HG02623 (cell line): ENCODE measurements around the gene LANCL2.
"Not testable (repeated sequence)": the region's sequence is repeated elsewhere in the genome, so short reads cannot be mapped to it uniquely, and the experiment has no call there.

ENCODE experiments used
- ATAC-seq: cut with Tn5 transposase; IDR thresholded peaks from one replicate; pipeline ENCODE4 v1.9.1; 2021; ENCODE audit warnings: moderate library complexity; ENCODE audit not compliant: unreplicated experiment

Gene LANCL2, protein sequence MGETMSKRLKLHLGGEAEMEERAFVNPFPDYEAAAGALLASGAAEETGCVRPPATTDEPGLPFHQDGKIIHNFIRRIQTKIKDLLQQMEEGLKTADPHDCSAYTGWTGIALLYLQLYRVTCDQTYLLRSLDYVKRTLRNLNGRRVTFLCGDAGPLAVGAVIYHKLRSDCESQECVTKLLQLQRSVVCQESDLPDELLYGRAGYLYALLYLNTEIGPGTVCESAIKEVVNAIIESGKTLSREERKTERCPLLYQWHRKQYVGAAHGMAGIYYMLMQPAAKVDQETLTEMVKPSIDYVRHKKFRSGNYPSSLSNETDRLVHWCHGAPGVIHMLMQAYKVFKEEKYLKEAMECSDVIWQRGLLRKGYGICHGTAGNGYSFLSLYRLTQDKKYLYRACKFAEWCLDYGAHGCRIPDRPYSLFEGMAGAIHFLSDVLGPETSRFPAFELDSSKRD

DNA sequence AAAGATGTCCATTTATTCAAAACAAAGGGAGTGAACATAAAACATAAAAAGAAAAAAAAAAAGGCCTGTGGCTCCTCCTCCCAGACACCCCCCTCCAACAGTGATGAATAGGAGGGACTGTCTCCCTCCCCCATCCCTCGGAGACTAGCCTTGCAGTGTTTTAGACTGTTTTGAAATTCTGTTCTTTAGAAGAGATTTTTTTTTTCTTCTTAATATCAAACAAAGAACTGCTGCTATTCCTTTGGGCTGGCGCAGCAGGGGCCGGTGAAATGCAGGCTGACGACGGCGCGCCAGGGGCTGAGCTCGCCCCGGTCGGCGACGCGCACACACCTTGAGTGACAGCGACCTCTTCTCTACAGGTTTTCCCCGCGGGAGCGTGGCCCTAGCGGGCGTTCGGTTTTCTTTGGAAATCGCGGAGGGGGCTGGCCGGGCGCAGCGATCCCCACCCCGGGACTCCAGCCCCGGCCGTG is at the start of gene LANCL2:
LANCL2 (plus strand) TSS at position 133 of the 470 bp plus-strand sequence. CDS start 689 bp downstream, outside the sequence.
- ATAC-seq, result peak; percentile 12

DNA sequence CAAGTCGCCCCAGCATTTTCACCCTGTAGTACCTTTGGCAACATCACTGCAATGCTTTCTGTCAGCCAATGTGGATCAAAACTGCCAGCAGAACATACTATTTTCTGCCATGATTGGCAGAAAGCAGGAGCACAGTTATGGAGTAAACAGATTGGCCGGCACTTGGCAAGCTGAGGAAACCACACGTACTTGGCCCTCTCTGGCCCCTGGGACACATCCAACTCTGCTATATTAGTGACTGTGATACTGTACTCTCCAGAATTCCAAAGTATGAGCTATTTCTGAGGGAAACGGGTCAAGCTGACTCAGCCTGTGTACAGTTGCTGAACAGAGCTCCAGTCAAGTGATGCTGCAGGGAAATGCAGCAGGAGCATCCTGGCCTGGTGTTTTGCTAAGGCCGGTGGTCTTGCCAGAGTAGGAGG is 39.8 kb upstream of the LANCL2 start:
- no peak for ATAC-seq

DNA sequence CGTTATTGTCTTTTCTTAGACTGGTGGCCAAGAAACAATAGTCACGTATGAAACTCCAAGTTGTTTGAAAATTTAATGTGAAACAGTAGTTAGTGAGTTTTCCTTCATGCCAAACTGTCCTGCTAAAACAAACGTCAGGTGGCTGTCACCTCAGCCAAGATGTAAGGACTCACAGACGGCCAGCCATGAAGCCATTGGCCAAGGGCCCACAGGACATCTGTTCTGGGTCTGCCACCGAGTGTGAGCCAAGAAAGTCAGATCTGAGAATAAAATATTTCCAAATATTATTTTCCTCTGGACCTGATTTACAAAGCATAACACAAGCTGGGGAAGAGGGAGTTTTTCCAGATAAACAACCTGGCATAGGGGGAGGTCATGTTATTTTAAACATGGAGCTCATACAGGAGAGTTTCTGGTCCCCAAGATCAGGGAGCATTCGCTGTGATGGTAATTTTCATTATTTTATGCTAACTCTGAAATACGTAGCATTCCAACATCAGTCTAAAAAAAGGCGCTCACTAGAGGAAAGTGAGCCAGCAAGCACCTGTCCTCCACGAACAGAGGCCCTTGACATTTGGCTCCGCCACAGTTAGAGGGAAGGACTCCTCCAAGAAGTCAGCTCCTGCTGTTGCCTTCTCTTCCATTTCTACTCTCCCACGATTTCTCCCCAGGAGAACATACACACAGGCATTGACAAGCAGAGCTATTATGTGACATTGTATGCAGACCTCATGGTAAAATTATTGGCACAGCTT is 38.9 kb upstream of the LANCL2 start:
- ATAC-seq, result no peak

DNA sequence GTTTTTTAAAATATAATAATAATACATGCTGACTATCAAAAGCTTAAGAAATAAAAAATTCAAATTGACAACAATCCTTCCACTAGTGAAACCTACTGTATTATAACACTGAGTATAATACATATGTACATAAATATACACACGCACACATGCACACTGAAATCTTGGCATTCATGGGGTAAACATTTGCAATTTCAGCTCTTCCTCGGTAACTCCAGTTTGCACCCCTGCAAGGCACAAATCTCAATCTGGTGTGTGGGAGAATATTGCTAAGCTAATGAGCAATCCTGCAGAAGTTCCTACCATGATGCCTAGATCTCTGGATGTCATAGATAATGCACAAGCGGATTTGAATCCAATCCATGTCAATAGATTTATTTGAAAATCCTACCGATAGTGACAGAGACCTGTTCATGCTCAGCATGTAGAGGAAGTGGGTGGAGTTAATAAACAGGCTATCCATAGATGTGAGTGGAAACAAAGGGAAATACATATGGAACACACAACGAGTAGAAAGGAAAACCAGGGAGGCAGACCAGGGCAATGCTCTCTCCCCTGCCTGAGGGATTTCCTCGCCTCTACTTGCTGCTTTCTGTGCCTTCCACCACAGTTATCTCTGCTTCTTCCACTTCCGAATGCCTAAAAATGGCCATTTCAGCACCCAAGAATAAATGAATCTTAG is 38.1 kb upstream of the LANCL2 start:
- no peak for ATAC-seq

DNA sequence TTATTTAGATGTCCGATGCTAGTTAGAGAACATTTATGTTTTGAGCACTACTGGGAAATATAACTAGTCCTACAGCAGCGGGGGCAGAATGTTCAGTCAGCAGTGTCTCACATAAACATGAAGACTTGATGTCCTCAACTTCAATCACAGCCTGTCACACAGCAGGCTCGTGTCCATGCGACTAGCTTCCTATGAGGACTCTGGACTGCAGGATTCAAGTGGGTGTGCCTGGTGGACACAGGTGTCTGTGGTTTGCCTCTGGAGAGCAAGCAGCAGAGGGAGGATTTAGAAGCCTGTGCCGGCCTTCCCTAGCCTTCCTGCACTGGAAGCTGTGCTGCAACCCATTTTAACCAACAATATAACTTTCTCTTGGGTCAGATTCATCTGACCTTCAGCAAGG is 30.0 kb upstream of the LANCL2 start:
- no peak for ATAC-seq

DNA sequence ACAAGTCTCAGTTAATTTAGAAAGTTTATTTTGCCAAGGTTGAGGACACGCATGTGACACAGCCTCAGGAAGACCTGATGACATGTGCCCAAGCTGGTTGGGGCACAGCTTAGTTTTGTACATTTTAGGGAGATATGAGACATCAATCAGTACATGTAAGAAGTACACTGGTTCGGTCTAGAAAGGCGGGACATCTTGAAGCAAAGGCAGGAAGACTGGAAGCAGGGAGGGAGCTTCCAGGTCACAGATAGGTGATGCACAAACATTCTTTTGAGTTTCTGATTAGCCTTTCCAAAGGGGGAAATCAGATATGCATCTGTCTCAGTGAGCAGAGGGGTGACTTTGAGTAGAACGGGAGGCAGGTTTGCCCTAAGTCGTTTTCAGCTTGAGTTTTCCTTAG is 29.4 kb upstream of the LANCL2 start:
- ATAC-seq, result no peak

DNA sequence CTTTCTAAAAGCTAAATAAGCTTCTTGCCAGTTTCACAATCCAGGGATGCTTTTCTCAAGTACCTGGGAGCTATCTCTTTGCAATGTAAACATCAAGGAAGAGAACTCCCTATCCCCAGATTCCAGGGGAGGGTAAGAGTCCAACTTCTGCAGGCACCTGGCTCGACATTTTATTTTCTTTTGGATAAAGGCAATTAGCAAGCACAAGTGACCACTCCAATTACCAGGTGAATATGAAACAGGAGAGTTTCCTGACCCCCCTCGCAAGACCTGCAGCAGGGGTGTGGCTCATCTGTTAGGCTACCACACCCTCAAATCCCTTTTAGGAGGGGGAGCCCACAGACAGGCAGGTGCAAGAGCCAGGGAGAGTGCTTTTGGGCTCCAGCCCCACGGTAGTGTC is 28.6 kb upstream of the LANCL2 start:
- no peak for ATAC-seq

DNA sequence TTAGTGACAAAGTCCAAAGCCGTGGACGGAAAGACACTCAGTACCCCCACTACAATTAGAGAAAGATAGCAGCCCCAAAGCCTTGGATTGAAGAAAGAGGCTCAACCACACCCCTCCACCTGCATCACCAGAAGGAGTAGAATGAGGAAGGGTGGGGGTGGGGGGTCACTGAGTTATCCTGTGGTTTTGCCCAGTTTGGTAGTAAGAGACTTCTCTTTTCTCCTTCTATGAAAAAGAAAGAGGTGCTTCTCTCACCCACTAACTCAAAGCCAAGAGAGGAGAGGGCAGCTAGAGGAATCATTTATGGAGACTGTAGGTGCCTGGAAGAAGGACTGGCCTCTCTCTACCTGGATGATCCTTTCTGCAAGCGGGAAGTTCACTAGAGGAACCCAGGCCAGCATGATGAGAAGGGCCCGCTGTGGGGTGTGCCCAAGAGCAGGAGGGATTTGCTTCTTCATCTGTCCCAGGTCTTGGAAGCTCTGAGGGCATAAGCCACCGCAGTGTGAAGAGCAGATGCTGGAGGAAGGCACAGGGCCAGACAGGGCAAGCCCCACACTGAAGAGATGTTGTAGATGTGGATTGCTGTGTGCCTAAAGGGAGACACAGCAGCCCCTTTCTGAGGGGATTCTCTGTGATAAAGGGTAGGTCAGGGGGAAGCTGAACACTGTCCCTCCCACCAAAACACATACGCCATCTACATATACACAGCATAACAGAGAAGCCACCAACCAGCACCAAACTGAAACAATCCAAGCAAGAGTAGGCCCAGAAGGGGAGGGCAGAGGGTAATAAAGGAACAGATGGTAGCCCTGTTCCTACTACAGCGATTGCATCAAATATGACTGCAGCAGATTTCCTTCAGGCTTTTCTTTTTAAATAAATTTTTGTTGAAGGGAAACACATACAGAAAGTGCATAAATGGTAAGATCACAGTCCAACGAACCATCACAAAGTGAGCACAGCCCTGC is 25.8 kb upstream of the LANCL2 start:
- no peak for ATAC-seq

DNA sequence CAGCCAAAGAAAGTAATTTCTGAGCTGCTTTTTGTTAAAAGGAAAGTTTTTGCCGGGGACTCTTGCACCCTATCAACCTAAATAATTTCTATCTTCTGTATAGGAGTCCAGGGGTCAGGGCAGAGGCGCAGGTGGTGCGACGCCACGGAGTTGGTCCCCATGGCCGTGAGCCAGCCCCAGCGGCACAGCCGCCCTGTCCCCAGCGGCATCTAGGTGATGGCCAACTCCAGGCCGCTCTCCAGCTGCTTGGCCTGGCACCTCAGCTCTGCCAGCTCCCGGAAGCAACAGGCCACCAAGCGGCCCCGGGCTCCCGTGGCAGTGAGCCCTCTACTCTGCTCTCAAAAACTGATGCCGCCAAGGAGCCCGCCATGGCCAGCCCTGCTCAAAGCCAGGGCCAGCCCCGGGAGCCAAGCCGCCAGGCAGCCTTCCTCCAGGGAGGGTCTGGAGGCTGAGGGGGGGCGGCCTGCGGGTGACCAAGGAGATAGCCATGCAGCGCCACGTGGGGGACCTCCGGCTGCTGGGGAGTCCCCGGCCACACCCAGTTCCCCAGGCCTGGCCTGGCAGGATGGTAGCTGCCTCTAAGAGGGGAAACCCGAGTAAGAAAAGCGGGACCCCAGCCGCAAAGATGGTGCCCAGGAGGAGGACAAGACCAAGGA is 22.8 kb upstream of the LANCL2 start:
- no peak for ATAC-seq

DNA sequence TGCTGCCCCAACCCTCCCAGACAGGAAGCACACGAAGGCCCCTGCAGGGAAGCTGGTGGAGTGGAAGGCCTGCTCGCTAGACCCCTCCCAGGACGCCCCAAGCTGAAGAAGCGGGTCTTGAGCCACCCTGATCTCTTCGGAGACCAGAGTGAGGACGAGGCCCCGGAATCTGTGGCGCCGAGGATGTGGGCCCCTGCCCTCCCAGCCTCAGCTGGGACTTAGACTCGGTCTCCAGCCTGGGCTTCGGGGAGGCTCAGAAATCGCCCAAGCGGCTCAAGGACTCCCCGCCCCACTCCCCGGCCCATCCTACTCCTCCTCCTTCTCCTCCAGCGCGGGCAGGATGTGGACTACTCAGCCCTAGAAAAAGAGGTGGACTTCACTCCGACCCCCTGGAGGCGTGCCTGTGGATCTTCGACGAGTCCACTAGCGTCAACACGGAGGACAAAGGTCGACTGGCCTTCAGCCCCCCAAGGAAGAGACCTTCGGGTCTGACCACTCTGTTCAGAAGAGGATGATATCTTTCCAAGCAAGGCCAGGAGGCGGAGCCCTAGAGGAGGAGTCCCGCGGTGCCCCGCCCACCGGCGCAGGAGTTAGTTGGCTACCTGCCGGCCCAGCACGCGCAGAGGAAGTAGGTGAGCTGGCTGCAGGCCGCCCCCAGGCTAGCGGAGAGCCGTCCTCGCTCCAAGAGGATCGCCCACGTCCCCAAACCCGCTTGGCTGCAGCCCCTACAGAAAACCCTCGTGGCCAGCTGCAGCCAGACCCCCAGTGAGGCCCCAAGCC is 21.9 kb upstream of the LANCL2 start:
- no peak for ATAC-seq

DNA sequence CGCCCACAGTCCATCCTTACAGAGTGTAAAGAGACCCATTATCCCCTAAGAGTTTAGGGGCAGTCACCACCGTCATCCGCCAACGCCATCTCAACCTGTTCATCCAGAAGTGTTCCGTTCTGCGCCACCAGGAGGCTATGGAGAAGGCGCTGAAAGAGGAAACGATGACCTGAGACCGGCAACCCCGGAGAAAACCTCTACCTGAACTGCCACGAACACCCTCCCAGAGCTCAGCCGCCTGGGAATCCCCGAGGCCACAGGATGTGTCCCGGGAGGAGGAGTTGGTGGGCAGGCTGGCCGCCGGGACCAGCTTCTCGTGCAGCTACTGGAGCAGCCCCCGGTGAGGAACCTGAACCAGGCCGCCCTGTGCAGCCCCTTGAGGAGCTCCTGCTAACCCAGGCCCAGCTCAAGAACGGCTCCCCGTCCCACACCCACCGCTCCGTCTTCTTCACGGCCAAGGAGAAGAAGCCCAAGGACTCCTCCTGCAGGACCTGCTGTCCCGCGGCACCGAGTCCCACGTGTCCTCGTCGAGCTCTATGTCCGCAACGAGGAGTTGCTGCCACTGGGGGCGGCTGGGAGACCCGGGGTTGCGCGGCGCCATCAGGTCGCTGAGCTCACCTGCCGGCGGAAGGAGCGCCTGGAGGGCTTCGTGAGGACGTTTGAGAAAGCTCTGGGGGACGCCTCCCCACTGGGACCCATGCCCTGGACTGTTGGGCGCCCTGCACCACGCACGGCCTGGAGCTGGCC is 21.1 kb upstream of the LANCL2 start:
- ATAC-seq, result no peak

DNA sequence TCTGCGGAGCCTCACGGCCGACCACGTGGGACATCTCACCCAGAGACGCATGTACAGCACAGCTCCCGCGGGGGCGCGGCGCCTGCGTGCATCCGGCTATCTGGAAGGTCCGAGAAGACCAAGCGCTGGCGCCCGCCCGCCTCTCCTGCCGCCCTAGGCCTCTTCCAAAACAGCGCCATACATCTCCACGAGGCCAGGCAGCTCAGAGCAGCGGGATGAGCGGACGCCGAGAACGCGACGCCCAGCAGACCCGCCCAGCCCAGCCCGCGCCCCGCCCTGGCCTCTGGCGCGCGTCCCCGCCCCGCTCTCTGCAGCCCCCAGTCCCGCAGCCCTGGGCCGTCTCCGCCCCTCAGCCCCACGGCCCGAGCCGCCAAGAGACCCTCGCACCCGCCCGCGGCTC is 20.3 kb upstream of the LANCL2 start:
- ATAC-seq, result no peak

DNA sequence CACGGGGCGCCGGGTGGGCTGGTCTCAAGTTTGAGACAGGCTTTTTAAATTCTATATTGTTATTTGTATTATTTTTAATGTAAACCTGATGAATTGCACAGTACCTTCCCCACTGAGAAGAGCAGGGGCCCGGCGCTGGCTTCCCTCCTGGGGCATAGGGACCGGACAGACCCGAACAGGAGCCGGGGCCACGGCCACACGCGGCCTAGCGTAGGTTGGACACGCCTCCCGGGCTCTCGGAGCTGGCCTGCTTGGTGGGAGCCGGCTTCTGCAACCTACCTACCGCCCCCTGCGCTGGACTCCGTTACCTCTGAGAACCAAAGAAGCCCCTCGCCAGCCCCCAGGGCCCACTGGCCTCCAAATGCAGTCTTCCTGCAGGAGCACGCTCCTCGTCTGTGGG is 19.8 kb upstream of the LANCL2 start:
- no peak for ATAC-seq

DNA sequence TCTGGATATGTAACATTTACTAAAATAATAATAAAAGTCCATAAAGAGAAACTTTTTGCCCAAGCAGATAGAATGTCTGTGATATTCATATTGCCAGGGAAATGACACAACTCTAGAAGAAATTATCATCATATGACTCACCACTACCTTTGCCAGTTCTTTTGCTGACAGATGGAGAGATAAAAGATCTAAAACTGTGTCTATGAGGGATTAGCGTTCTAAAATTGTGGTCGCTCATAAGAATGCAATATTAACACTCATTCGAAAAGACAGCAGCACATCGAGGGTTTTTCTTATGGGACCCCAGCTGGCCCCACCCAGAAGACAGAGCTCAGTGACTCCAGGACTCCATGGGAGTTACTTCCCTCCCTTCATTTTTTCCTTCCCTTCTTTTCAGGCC is 16.6 kb upstream of the LANCL2 start:
- ATAC-seq, result no peak

DNA sequence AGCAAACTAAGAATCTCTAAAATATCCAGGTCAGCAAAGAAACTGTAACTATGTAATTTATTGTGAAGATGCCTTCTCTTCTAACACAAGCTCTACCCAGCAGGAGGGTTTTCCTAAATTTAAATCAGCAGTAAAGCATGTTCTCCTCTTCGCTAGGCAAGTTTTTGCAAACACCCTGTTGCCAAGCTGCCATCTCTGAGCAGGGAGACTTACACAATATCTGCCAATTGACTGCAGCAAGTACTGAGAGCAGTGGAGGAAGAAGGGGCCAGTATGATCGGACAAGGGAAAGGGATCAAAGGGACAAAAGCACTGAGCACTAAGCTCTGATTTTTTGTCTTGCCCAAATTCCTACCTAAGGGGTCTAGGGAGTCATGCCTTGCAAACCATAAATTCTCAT is 16.0 kb upstream of the LANCL2 start:
- no peak for ATAC-seq

DNA sequence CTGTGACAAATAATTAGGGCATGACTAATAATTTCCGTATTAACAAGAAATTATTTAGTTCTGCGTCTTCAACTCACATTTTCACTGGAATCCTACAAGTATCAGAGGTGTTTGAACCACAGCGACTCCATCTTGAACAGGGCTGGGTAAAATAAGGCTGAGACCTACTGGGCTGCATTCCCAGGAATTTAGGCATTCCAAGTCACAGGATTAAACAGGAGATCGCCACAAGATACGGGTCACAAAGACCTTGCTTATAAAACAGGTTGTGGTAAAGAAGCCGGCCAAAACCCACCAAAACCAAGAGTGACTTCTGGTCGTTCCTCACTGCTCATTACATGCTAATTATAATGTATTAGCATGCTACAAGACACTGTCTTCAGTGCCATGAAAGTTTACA is 14.9 kb upstream of the LANCL2 start:
- no peak for ATAC-seq

DNA sequence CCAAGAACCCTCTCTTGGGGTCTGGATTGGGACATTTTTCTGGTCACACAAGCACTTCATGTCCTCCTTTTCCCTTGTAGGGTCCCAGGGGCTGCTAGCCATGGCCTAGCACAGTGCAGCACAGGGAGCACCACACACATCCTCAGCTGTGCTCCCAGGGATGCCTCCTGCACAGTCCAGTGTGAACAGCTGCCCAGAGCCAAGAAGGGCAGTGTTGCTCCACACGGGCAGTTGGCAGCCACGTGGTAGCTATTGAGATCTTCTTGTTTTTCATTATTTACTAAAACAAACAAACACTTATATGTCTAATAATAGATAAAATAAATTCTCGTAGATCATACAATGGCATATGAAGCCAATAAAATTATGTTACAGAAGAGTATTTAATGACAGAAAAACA is 13.9 kb upstream of the LANCL2 start:
- ATAC-seq, result no peak

DNA sequence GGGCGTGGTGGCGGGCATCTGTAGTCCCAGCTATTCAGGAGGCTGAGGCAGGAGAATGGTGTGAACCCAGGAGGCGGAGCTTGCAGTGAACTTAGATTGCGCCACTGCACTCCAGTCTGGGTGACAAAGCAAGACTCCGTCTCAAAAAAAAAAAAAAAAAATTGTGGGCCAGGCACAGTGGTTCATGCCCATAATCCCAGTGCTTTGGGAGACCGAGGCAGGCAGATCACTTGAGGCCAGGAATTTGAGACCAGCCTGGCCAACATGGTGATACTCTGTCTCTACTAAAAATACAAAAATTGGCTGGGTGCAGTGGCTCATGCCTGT is 12.2 kb upstream of the LANCL2 start:
- ATAC-seq, result not testable (repeated sequence)

DNA sequence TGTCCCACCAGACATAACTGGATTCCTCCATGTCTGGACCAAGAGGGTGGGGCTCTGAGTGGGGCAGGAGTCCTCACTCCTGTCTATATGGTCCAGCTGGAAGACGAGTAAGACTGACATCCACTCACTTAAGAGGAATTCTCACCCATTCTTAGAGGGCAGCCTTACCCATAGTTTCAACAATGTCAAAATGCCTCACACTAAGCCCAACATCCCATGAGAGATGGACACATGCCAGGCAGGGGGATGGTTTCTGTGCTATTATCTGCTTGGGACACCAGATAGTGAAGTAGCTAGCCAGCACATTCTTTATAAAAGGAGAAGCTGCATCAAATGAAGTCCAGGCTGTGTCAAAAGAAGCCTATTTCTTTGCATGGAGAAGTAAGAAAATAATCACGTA is 4.7 kb upstream of the LANCL2 start:
- ATAC-seq, result no peak
